Epithelial cell of proximal tubule (primary cell): ENCODE data around the gene TMEM131L. TPM values are rescaled to one million over a fixed set of nuclear protein-coding genes. Genes with fewer than 3 reads are reported as not detected.
"Not testable (repeated sequence)": the region's sequence is repeated elsewhere in the genome, so short reads cannot be mapped to it uniquely, and the experiment has no call there.

Source experiments
- DNase-seq: peaks from one replicate; pipeline ENCODE4 v3.0.0-alpha.2; 2011; ENCODE audit warnings: low read depth
- H3K4me3 ChIP-seq: 2 replicates; pipeline ENCODE4 v1.5.1; 2011; ENCODE audit warnings: low read depth, mild to moderate bottlenecking, low read length
- total RNA-seq: library from RNA; depleted of rRNA; stranded (reverse); fragments of >200 nt; gene quantifications from 2 replicates; pipeline ENCODE4 v1.2.3, GENCODE V29; 2015
- TF ChIP-seq, protein P1 (sequence below): conservative IDR thresholded peaks from 2 replicates; pipeline ENCODE4 v1.5.1; 2012; ENCODE audit warnings: low read depth, mild to moderate bottlenecking, low read length

TMEM131L gene
- total RNA-seq, 1 donor from 2014 or later = 4.5 TPM

GRCh38 chr4:153593161-153593560 lies 127.0 kb downstream of the TMEM131L start:
- DNase-seq = no peak
- TF ChIP-seq, protein P1, sequence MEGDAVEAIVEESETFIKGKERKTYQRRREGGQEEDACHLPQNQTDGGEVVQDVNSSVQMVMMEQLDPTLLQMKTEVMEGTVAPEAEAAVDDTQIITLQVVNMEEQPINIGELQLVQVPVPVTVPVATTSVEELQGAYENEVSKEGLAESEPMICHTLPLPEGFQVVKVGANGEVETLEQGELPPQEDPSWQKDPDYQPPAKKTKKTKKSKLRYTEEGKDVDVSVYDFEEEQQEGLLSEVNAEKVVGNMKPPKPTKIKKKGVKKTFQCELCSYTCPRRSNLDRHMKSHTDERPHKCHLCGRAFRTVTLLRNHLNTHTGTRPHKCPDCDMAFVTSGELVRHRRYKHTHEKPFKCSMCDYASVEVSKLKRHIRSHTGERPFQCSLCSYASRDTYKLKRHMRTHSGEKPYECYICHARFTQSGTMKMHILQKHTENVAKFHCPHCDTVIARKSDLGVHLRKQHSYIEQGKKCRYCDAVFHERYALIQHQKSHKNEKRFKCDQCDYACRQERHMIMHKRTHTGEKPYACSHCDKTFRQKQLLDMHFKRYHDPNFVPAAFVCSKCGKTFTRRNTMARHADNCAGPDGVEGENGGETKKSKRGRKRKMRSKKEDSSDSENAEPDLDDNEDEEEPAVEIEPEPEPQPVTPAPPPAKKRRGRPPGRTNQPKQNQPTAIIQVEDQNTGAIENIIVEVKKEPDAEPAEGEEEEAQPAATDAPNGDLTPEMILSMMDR = peak; percentile 3

DNA sequence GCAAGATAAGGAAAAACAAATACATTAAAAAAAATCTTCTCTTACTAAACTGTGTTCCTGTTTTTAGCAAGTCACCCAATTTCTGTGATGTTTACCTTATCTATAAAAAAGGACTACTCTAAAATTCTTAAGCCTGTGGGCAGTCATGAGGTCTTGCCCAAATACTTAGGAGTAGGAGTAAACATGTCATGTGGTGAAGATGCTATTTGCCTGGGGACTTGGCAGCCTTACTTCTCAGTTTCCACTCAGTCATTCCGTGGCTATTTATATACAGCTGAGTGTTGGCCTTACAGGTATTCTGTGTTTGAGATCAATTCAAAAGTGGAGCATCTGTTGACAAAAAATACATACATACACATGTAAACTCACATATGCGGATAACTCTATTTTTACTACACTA lies 128.1 kb downstream of the TMEM131L start:
- TF ChIP-seq, protein P1 = no peak
- DNase-seq = no peak
- H3K4me3 ChIP-seq = no peak overlapping the region

More at GRCh38 chr4:153593161-153593560, 127.0 kb downstream of the TMEM131L start:
- H3K4me3 ChIP-seq = no peak overlapping the region

- no peak overlapping the region for H3K4me3 ChIP-seq
- TF ChIP-seq, protein P1 = no peak
- DNase-seq = no peak
Observed at GRCh38 chr4:153595894-153596601, 129.9 kb downstream of the TMEM131L start.

- TF ChIP-seq, protein P1 = no peak
- H3K4me3 ChIP-seq = no peak overlapping the region
- DNase-seq = no peak
Observed at GRCh38 chr4:153602758-153603157, 136.6 kb downstream of the TMEM131L start.

DNA sequence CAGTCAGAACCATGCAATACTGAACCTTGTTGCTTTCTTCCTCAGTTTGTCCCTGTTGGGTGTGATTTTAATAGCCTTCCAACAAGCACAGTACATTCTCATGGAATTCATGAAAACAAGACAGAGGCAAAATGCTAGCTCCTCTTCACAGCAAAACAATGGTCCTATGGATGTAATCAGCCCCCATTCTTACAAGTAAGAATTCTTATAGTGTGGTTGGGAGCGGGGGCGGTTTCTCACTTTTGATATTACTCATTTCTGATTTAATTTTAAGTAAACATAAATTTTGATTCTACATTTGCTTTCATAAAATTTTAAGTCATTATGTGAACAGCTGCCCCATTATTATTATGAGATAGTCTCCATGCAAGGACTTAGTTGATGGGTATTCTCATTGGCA lies 137.1 kb downstream of the TMEM131L start:
- DNase-seq = no peak
- TF ChIP-seq, protein P1 = no peak
- H3K4me3 ChIP-seq = no peak overlapping the region

GRCh38 chr4:153603835-153604234 lies 137.7 kb downstream of the TMEM131L start:
- no peak overlapping the region for H3K4me3 ChIP-seq
- no peak for DNase-seq
- TF ChIP-seq, protein P1 = no peak

DNA sequence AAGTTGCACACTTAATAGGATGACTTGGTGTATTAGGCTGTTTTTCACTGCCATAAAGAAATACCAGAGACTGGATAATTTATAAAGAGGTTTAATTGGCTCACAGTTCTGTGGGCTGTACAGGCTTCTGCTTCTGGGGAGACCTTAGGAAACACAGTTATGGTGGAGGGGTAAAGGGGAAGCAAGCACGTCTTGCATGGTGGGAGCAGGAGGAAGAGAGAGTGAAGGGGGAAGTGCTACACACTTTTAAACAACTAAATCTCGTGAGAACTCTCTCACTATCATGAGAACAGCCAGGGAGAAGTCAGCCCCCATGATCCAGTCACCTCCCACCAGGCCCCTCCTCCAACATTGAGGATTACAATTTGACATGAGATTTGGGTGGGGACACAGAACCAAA lies 142.9 kb downstream of the TMEM131L start:
- DNase-seq, H3K4me3 ChIP-seq: not testable (repeated sequence)
